K562 (cell line): ENCODE data around the gene MVD. TPM values are rescaled to one million over a fixed set of nuclear protein-coding genes. Genes with fewer than 3 reads are reported as not detected.

Experiments
- ARNT ChIP-seq, 2 experiments: fragments of 450-650 bp; IDR thresholded peaks; 2 replicates each; pipeline ENCODE4 v1.6.1; 2016; ENCODE audit warnings: mild to moderate bottlenecking in 1 of 2
- FOXM1 ChIP-seq, 2 experiments: fragments of 450-650 bp in 1 of 2; sonication (generic) in 1 of 2; formaldehyde crosslinking in 1 of 2; IDR thresholded peaks; 2 replicates each; pipeline versions ENCODE4 v1.6.1 to v1.9.0; 2017 to 2022; ENCODE audit warnings: low read depth in 2 of 2, mild to moderate bottlenecking in 2 of 2, missing genetic modification reagents in 1 of 2, moderate library complexity in 1 of 2
- TEAD1 ChIP-seq, 2 experiments: fragments of 450-650 bp in 1 of 2; sonication (generic) in 1 of 2; formaldehyde crosslinking; IDR thresholded peaks; 2 replicates each; pipeline versions ENCODE4 v1.4.0 to v1.8.0; 2020 to 2022; ENCODE audit warnings: mild to moderate bottlenecking in 2 of 2, missing genetic modification reagents in 1 of 2
- ZNF140 ChIP-seq: fragments of 250-450 bp; sonication (Bioruptor Pico); IDR thresholded peaks from 2 replicates; pipeline ENCODE4 v1.8.0; 2021; ENCODE audit warnings: moderate library complexity, mild to moderate bottlenecking, inconsistent platforms
- ZNF175 ChIP-seq: fragments of 200-800 bp; sonication (Bioruptor generic); IDR thresholded peaks from 2 replicates; pipeline ENCODE4 v1.6.1; 2016; ENCODE audit warnings: low read depth, mild to moderate bottlenecking, missing genetic modification characterization, missing compliant biosample characterization
- ZNF263 ChIP-seq: sonication (generic); formaldehyde crosslinking; IDR thresholded peaks from 2 replicates; pipeline ENCODE4 v1.8.0; 2022; ENCODE audit warnings: mild to moderate bottlenecking, missing genetic modification reagents, borderline replicate concordance
- polyA plus RNA-seq, 8 experiments: library from polyadenylated mRNA; depleted of rRNA in 4 of 8; stranded (reverse) in 5 of 8; unstranded in 3 of 8; fragments of >200 nt; fragmentation: Nextera tagmentation in 2 of 8; fragmentation: Illumina TruSeq in 1 of 8; extraction: Ambion mirVana in 2 of 8; extraction: Trizol in 1 of 8; gene quantifications; 2 replicates each; pipeline versions ENCODE4 v1.2.1 to v1.2.3, GENCODE V29; 2011 to 2014; ENCODE audit warnings: inconsistent platforms in 1 of 8, missing spikeins in 1 of 8
- total RNA-seq, 7 experiments: library from RNA; depleted of rRNA in 6 of 7; stranded (reverse); fragments of >200 nt in 6 of 7; fragmentation: Illumina TruSeq in 2 of 7; extraction: Trizol in 2 of 7; gene quantifications; 2 replicates each; pipeline versions ENCODE4 v1.2.1 to v1.2.3, GENCODE V29; 2011 to 2021; ENCODE audit warnings: low replicate concordance in 1 of 7
- TF ChIP-seq, protein P1 (sequence below): sonication (generic); formaldehyde crosslinking; IDR thresholded peaks from 2 replicates; pipeline ENCODE4 v1.8.1; 2023; ENCODE audit warnings: mild to moderate bottlenecking, missing genetic modification reagents
- TF ChIP-seq, protein P2 (sequence below): sonication (generic); formaldehyde crosslinking; IDR thresholded peaks from 2 replicates; pipeline ENCODE4 v1.8.0; 2022; ENCODE audit warnings: mild to moderate bottlenecking, low read depth, missing genetic modification reagents

Gene MVD
- total and polyA plus RNA-seq, 9 of the 15 experiments (the other 6 are each of a cell fraction or from before 2014, with no cell fraction given): 12.2 to 141 (median 45.3) TPM

DNA sequence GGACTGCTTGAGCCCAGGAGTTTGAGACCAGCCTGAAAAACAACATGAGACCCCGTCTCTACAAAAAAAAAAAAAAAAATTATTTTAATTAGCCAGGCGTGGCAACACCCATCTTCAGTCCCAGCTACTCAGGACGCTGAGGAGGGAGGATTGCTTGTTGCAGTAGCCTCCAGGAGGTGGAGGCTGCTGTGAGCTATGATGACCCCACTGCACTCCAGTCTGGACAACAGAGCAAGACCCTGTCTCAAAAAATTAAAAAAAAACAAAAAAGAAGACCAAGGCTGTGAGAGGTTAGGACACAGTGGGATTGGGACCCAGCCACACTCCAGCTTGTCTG, 24.8 kb upstream of the MVD start (continued):
- TF ChIP-seq FOXM1 (IDR thresholded peaks at IDR 0.05; ENCODE audit: low read depth) (no peak), FOXM1 (CRISPR knock-in tag; IDR thresholded peaks at IDR 0.05; ENCODE audit: low read depth) (peak; percentile 66; the same call in 1 of the 2 replicates), ZNF175 (0 out of 2 replicates have a peak, but pooled peaks have one; percentile 21), ZNF263 (0 out of 2 replicates have a peak, but pooled peaks have one; percentile 15), ARNT (IDR thresholded peaks at IDR 0.05) (0 out of 4 replicates have a peak, but pooled peaks of 1 of the 2 experiments have one; percentile 11), ZNF140 (CRISPR knock-in tag) (no peak), TEAD1 (CRISPR knock-in tag; IDR thresholded peaks at IDR 0.05) (peak in 1 of 2 experiments; percentile 77; a peak in 1 of 4 replicates)
- TF ChIP-seq, protein P1, sequence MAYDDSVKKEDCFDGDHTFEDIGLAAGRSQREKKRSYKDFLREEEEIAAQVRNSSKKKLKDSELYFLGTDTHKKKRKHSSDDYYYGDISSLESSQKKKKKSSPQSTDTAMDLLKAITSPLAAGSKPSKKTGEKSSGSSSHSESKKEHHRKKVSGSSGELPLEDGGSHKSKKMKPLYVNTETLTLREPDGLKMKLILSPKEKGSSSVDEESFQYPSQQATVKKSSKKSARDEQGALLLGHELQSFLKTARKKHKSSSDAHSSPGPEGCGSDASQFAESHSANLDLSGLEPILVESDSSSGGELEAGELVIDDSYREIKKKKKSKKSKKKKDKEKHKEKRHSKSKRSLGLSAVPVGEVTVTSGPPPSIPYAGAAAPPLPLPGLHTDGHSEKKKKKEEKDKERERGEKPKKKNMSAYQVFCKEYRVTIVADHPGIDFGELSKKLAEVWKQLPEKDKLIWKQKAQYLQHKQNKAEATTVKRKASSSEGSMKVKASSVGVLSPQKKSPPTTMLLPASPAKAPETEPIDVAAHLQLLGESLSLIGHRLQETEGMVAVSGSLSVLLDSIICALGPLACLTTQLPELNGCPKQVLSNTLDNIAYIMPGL (CRISPR knock-in tag): no peak
- TF ChIP-seq, protein P2, sequence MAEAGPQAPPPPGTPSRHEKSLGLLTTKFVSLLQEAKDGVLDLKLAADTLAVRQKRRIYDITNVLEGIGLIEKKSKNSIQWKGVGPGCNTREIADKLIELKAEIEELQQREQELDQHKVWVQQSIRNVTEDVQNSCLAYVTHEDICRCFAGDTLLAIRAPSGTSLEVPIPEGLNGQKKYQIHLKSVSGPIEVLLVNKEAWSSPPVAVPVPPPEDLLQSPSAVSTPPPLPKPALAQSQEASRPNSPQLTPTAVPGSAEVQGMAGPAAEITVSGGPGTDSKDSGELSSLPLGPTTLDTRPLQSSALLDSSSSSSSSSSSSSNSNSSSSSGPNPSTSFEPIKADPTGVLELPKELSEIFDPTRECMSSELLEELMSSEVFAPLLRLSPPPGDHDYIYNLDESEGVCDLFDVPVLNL (CRISPR knock-in tag): no peak
